ENCODE results near the gene SOX5.

GRCh38 chr12:23671881-23672280 is 277.6 kb downstream of the SOX5 start:
- TF ChIP-seq, protein P1, sequence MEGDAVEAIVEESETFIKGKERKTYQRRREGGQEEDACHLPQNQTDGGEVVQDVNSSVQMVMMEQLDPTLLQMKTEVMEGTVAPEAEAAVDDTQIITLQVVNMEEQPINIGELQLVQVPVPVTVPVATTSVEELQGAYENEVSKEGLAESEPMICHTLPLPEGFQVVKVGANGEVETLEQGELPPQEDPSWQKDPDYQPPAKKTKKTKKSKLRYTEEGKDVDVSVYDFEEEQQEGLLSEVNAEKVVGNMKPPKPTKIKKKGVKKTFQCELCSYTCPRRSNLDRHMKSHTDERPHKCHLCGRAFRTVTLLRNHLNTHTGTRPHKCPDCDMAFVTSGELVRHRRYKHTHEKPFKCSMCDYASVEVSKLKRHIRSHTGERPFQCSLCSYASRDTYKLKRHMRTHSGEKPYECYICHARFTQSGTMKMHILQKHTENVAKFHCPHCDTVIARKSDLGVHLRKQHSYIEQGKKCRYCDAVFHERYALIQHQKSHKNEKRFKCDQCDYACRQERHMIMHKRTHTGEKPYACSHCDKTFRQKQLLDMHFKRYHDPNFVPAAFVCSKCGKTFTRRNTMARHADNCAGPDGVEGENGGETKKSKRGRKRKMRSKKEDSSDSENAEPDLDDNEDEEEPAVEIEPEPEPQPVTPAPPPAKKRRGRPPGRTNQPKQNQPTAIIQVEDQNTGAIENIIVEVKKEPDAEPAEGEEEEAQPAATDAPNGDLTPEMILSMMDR (IDR thresholded peaks at IDR 0.05; ENCODE audit: low read depth, low read length), result no peak
- TF ChIP-seq, protein P2, sequence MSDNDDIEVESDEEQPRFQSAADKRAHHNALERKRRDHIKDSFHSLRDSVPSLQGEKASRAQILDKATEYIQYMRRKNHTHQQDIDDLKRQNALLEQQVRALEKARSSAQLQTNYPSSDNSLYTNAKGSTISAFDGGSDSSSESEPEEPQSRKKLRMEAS (IDR thresholded peaks at IDR 0.05; ENCODE audit: low read depth, low read length), result no peak
- no peak for TF ChIP-seq POLR2A (IDR thresholded peaks at IDR 0.05; ENCODE audit: extremely low read depth, insufficient read length)
- TF ChIP-seq MYC (IDR thresholded peaks at IDR 0.05; ENCODE audit: low read depth, low read length), result no peak

Data from NB4 (cell line).